Spinal cord (tissue), 10 donors: Measurements from ENCODE around the gene ACSF3. TPM values are rescaled to one million over a fixed set of nuclear protein-coding genes. Genes with fewer than 3 reads are reported as not detected.
A peak's percentile ranks its signal among the peaks of the same experiment; 100 is the strongest.
"Not testable (repeated sequence)": the region's sequence is repeated elsewhere in the genome, so short reads cannot be mapped to it uniquely, and the experiment has no call there.

ENCODE experiments used
- DNase-seq, 6 donors: peaks; one replicate each; pipeline versions ENCODE4 v3.0.0 to v3.0.0-alpha.2; 2013 to 2015; ENCODE audit warnings: low spot score in 6 of 6, low read depth in 4 of 6
- H3K27ac ChIP-seq: one replicate; pipeline ENCODE4 v1.5.1; 2013; ENCODE audit warnings: low read depth, low read length, control low read depth
- H3K27me3 ChIP-seq: one replicate; pipeline ENCODE4 v1.6.1; 2013; ENCODE audit warnings: low read length; ENCODE audit not compliant: control insufficient read depth, insufficient read depth
- H3K36me3 ChIP-seq: one replicate; pipeline ENCODE4 v1.6.1; 2013; ENCODE audit warnings: low read length; ENCODE audit not compliant: control insufficient read depth, insufficient read depth
- H3K4me1 ChIP-seq: one replicate; pipeline ENCODE4 v1.6.1; 2013; ENCODE audit warnings: low read length; ENCODE audit not compliant: control insufficient read depth, insufficient read depth
- H3K4me3 ChIP-seq: one replicate; pipeline ENCODE4 v1.5.1; 2013; ENCODE audit warnings: low read depth, low read length, control low read depth
- H3K9me3 ChIP-seq: one replicate; pipeline ENCODE4 v1.6.1; 2013; ENCODE audit warnings: low read length; ENCODE audit not compliant: control insufficient read depth, insufficient read depth
- WGBS: methylation state at CpG from one replicate; pipeline ENCODE4 v1.1.5; 2013; ENCODE audit warnings: missing lambda C conversion rate; ENCODE audit not compliant: insufficient coverage; 5-methylcytosine and 5-hydroxymethylcytosine counted together
- polyA plus RNA-seq, 2 donors: library from polyadenylated mRNA; unstranded; fragments of 120-200 nt; gene quantifications; one replicate each; pipeline ENCODE4 v1.2.1, GENCODE V29; 2013; ENCODE audit not compliant: insufficient read length in 2 of 2
- total RNA-seq, 2 donors: library from RNA; depleted of rRNA in 1 of 2; stranded (reverse); fragments of 120-200 nt in 1 of 2; fragments of >200 nt in 1 of 2; gene quantifications; one replicate each; pipeline versions ENCODE4 v1.2.3 to v1.2.4, GENCODE V29; 2013 to 2014
- donor health status: healthy.

Gene ACSF3
- total and polyA plus RNA-seq, 4 donors, result 15.1 to 35.8 (median 29.0) TPM

GRCh38 chr16:89090669-89091426, 2.8 kb upstream of the ACSF3 start:
- H3K4me1 ChIP-seq, result peaks cover 31% of the 10 kb centered on the region

GRCh38 chr16:89092013-89092412, 1.6 kb upstream of the ACSF3 start:
- no peak for DNase-seq
- H3K27ac ChIP-seq, result no peak overlapping the region
- H3K4me3 ChIP-seq, result no peak overlapping the region
- peaks cover 39% of the 10 kb centered on the region for H3K4me1 ChIP-seq
- H3K9me3 ChIP-seq, result no peaks in the 10 kb centered on the region
- H3K27me3 ChIP-seq, result peaks cover 9% of the 10 kb centered on the region
- 72% methylated on average over 7 of the region's 7 CpGs for WGBS
- H3K36me3 ChIP-seq, result peaks cover 12% of the 10 kb centered on the region

More at GRCh38 chr16:89090669-89091426, 2.8 kb upstream of the ACSF3 start:
- Histone ChIP-seq H3K27ac (no peak overlapping the region), H3K27me3 (peaks cover 9% of the 10 kb centered on the region), H3K36me3 (peaks cover under 1% of the 10 kb centered on the region), H3K4me3 (no peak overlapping the region), H3K9me3 (no peaks in the 10 kb centered on the region)
- WGBS, result 61% methylated on average over 8 of the region's 17 CpGs
- DNase-seq, result no peak

- H3K9me3 ChIP-seq, DNase-seq, H3K27ac ChIP-seq, H3K27me3 ChIP-seq: not testable (repeated sequence)
- H3K4me3 ChIP-seq, result peak overlapping the region; percentile 42
- peaks cover 40% of the 10 kb centered on the region for H3K4me1 ChIP-seq
- WGBS, result 0% methylated on average over 2 of the region's 15 CpGs
- H3K36me3 ChIP-seq, result peaks cover 18% of the 10 kb centered on the region
These were observed 425 bp upstream of the ACSF3 start for GRCh38 chr16:89093252-89093601.

GRCh38 chr16:89094252-89094879, 714 bp downstream of the ACSF3 start:
- no peaks in the 10 kb centered on the region for H3K9me3 ChIP-seq
- H3K27me3 ChIP-seq, result peaks cover 5% of the 10 kb centered on the region
- H3K36me3 ChIP-seq, result peaks cover 30% of the 10 kb centered on the region
- no peak overlapping the region for H3K27ac ChIP-seq
- peak overlapping the region; percentile 63 for H3K4me3 ChIP-seq
- DNase-seq, result no peak
- peaks cover 37% of the 10 kb centered on the region for H3K4me1 ChIP-seq
- 6% methylated on average over 18 of the region's 21 CpGs for WGBS

- Histone ChIP-seq H3K4me3 (peak overlapping the region; percentile 63), H3K9me3 (no peaks in the 10 kb centered on the region), H3K27me3 (peaks cover 3% of the 10 kb centered on the region), H3K27ac (no peak overlapping the region), H3K36me3 (peaks cover 35% of the 10 kb centered on the region), H3K4me1 (peaks cover 35% of the 10 kb centered on the region)
- DNase-seq, result no peak
- 81% methylated on average over 5 of the region's 8 CpGs for WGBS
These were observed 1.2 kb downstream of the ACSF3 start for GRCh38 chr16:89094880-89095258.

GRCh38 chr16:89095491-89095951, 1.9 kb downstream of the ACSF3 start:
- peak in 1 of 6 donors; percentile 23 for DNase-seq
- no peak overlapping the region for H3K4me3 ChIP-seq
- peaks cover 3% of the 10 kb centered on the region for H3K27me3 ChIP-seq
- H3K4me1 ChIP-seq, result peaks cover 35% of the 10 kb centered on the region
- WGBS, result 37% methylated on average over 13 of the region's 21 CpGs
- no peaks in the 10 kb centered on the region for H3K9me3 ChIP-seq
- no peak overlapping the region for H3K27ac ChIP-seq
- H3K36me3 ChIP-seq, result peaks cover 41% of the 10 kb centered on the region

- WGBS, result 94% methylated on average over 20 of the region's 20 CpGs
- Histone ChIP-seq H3K27me3 (peaks cover 3% of the 10 kb centered on the region), H3K27ac (no peak overlapping the region), H3K4me1 (peaks cover 35% of the 10 kb centered on the region), H3K4me3 (no peak overlapping the region), H3K36me3 (peaks cover 48% of the 10 kb centered on the region), H3K9me3 (no peaks in the 10 kb centered on the region)
- DNase-seq, result no peak
These were observed 2.5 kb downstream of the ACSF3 start for GRCh38 chr16:89096042-89096717.

GRCh38 chr16:89096768-89097391, 3.2 kb downstream of the ACSF3 start:
- H3K27me3 ChIP-seq, result peaks cover 3% of the 10 kb centered on the region
- 93% methylated on average over 23 of the region's 24 CpGs for WGBS
- peaks cover 55% of the 10 kb centered on the region for H3K36me3 ChIP-seq
- no peaks in the 10 kb centered on the region for H3K9me3 ChIP-seq
- peaks cover 35% of the 10 kb centered on the region for H3K4me1 ChIP-seq
- DNase-seq, result no peak
- no peak overlapping the region for H3K27ac ChIP-seq
- no peak overlapping the region for H3K4me3 ChIP-seq

- no peaks in the 10 kb centered on the region for H3K27me3 ChIP-seq
- no peak for DNase-seq
- peaks cover 35% of the 10 kb centered on the region for H3K4me1 ChIP-seq
- H3K9me3 ChIP-seq, result no peaks in the 10 kb centered on the region
- H3K4me3 ChIP-seq, result no peak overlapping the region
- H3K27ac ChIP-seq, result no peak overlapping the region
- WGBS, result 91% methylated on average over 14 of the region's 14 CpGs
- peaks cover 60% of the 10 kb centered on the region for H3K36me3 ChIP-seq
These were observed 3.7 kb downstream of the ACSF3 start for GRCh38 chr16:89097392-89097772.
